Measurements from ENCODE around the gene KBTBD12.

The KBTBD12 gene

GRCh38 chr3:127988770-127989557, 73.9 kb downstream of the KBTBD12 start:
- no peak for TF ChIP-seq CTCF (IDR thresholded peaks at IDR 0.05; ENCODE audit: low read depth, low read length, missing control alignments)
- Histone ChIP-seq H3K36me3 (replicated peaks) (no peaks in the 10 kb centered on the region), H3K27ac (no peak overlapping the region), H3K4me3 (ENCODE audit: low read depth, low read length) (no peak overlapping the region), H3K27me3 (replicated peaks) (no peaks in the 10 kb centered on the region)
- in situ Hi-C loops (cut with HindIII; ENCODE audit: low pct_ligation_motif_present, low sequenced_read_pairs), result no loop called here
- DNase-seq, result no peak

DNA sequence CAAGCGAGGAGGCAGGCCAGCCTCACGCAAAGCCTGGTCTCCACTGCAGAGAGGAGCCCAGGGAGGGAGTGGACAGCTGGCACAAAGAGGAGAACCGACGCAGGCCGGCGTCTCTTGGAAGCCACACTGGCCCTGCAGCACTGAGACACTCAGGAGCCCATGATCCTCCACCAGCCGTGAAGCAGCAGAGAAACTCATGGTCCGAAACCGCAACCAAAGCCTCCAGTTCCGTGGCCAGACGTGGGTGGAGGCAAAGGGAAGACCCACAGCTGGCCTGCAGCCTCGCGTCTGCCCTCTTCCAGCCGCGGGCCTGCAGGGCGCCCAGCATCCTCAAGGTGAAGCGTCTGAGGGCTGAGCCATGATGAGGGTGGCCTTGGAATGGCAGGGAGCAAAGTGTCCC, 75.0 kb downstream of the KBTBD12 start:
- DNase-seq, result no peak
- Histone ChIP-seq H3K36me3 (replicated peaks) (no peaks in the 10 kb centered on the region), H3K27ac (no peak overlapping the region), H3K4me3 (ENCODE audit: low read depth, low read length) (no peak overlapping the region), H3K27me3 (replicated peaks) (no peaks in the 10 kb centered on the region)
- TF ChIP-seq CTCF (IDR thresholded peaks at IDR 0.05; ENCODE audit: low read depth, low read length, missing control alignments), result no peak
- in situ Hi-C loops (cut with HindIII; ENCODE audit: low pct_ligation_motif_present, low sequenced_read_pairs), result no loop called here

GRCh38 chr3:127990461-127990860, 75.4 kb downstream of the KBTBD12 start:
- Histone ChIP-seq H3K27me3 (replicated peaks) (no peaks in the 10 kb centered on the region), H3K36me3 (replicated peaks) (no peaks in the 10 kb centered on the region), H3K4me3 (ENCODE audit: low read depth, low read length) (no peak overlapping the region), H3K27ac (no peak overlapping the region)
- TF ChIP-seq CTCF (IDR thresholded peaks at IDR 0.05; ENCODE audit: low read depth, low read length, missing control alignments), result no peak
- in situ Hi-C loops (cut with HindIII; ENCODE audit: low pct_ligation_motif_present, low sequenced_read_pairs), result no loop called here
- no peak for DNase-seq

GRCh38 chr3:127991251-127991650, 76.2 kb downstream of the KBTBD12 start:
- in situ Hi-C loops (cut with HindIII; ENCODE audit: low pct_ligation_motif_present, low sequenced_read_pairs), result no loop called here
- H3K4me3 ChIP-seq (ENCODE audit: low read depth, low read length), result no peak overlapping the region
- H3K27me3 ChIP-seq (replicated peaks), result no peaks in the 10 kb centered on the region

GRCh38 chr3:127991681-127992080, 76.6 kb downstream of the KBTBD12 start:
- H3K4me3 ChIP-seq (ENCODE audit: low read depth, low read length), result no peak overlapping the region
- H3K27ac ChIP-seq, result no peak overlapping the region
- in situ Hi-C loops (cut with HindIII; ENCODE audit: low pct_ligation_motif_present, low sequenced_read_pairs), result no loop called here
- no peak for TF ChIP-seq CTCF (IDR thresholded peaks at IDR 0.05; ENCODE audit: low read depth, low read length, missing control alignments)
- DNase-seq, result no peak
- no peaks in the 10 kb centered on the region for H3K27me3 ChIP-seq (replicated peaks)
- H3K36me3 ChIP-seq (replicated peaks), result no peaks in the 10 kb centered on the region

More at GRCh38 chr3:127991251-127991650, 76.2 kb downstream of the KBTBD12 start:
- no peaks in the 10 kb centered on the region for H3K36me3 ChIP-seq (replicated peaks)
- DNase-seq, result no peak
- H3K27ac ChIP-seq, result no peak overlapping the region
- no peak for TF ChIP-seq CTCF (IDR thresholded peaks at IDR 0.05; ENCODE audit: low read depth, low read length, missing control alignments)

DNA sequence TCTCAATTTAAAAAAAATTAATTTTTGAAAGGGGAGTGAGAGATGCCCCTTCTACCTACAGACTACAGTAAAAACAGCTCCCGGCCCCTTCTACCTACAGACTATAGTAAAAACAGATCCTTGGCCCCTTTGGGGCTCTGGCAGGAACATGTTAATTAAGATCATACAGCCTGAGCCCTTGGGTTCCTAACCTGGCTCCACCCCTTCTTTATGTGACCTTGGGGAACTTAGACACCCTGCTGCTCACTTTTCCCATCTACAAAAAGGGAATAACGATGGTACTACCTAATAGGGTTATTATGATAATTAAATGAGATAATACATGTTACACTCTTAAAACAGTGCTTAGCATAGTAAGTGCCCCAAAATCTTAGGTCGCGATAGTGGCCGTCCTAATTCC, 77.1 kb downstream of the KBTBD12 start:
- no peak for DNase-seq
- H3K36me3 ChIP-seq (replicated peaks), result no peaks in the 10 kb centered on the region
- in situ Hi-C loops (cut with HindIII; ENCODE audit: low pct_ligation_motif_present, low sequenced_read_pairs), result no loop called here
- no peaks in the 10 kb centered on the region for H3K27me3 ChIP-seq (replicated peaks)
- no peak overlapping the region for H3K4me3 ChIP-seq (ENCODE audit: low read depth, low read length)
- TF ChIP-seq CTCF (IDR thresholded peaks at IDR 0.05; ENCODE audit: low read depth, low read length, missing control alignments), result no peak
- H3K27ac ChIP-seq, result no peak overlapping the region
